ENCODE measurements around the gene COL13A1.

COL13A1 gene

DNA sequence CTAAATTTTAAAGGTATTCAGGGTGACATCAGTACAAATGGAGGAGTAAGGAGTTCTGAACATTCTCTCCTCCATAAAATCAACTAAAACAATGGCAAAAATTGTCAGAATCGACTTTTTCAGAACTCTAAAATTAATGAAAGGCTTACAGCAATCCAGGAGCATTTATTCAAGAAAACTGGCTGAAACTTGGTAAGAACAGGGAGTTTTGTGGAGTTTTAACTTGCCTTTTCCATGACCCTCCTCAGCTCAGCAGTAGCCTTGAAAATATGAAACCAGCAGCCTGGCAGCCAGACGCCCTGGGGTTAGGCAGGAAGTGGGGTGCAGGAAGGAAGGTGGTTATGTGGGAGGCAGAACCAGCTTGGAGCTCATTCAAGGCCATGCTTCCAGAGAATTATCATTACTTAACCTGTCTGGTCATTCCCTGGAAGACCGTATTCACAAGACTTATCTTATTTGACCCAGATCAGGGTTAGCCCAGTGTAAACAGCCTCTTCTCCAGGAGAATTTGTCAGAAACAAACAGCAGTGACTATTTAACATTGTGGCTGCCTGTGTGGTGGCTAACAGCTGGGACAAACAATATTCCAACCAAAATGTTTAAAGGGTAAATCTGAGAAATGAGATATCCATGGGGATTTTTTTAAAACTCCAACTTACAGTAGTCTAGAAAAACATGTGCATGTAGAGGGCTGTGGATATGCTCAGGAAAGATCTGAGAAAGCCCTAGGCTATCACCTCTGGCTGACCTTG, 175.3 kb downstream of the COL13A1 start:
- no peak for DNase-seq

GRCh38 chr10:69979174-69979573, 177.5 kb downstream of the COL13A1 start:
- no peak for DNase-seq

DNA sequence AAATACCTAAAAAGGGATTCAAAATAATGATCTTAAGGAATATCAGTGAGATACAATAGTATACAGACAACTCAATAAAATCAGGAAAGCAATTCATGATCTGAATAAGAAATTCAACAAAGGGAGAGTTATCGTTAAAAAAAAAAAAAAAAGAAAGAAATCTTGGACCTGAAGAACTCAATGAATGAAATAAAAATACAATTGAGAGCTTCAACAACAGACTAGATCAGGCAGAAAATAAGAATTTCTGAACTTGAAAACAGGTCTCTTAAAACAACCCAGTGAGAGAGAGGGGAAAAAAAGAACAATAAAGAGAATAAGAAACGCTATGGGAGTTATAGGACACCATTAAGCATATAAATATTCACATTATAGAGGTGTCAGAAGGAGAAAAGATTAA, 179.0 kb downstream of the COL13A1 start:
- no peak for DNase-seq

- DNase-seq: no peak
These were observed 186.4 kb downstream of the COL13A1 start for GRCh38 chr10:69988094-69988493.

- DNase-seq: no peak
These were observed 189.4 kb downstream of the COL13A1 start for GRCh38 chr10:69991151-69991550.

- DNase-seq: no peak
These were observed 192.6 kb downstream of the COL13A1 start for GRCh38 chr10:69994262-69994661.

GRCh38 chr10:69996611-69997010, 194.9 kb downstream of the COL13A1 start:
- DNase-seq: no peak

- DNase-seq: no peak
These were observed 198.6 kb downstream of the COL13A1 start for GRCh38 chr10:70000262-70000661.

DNA sequence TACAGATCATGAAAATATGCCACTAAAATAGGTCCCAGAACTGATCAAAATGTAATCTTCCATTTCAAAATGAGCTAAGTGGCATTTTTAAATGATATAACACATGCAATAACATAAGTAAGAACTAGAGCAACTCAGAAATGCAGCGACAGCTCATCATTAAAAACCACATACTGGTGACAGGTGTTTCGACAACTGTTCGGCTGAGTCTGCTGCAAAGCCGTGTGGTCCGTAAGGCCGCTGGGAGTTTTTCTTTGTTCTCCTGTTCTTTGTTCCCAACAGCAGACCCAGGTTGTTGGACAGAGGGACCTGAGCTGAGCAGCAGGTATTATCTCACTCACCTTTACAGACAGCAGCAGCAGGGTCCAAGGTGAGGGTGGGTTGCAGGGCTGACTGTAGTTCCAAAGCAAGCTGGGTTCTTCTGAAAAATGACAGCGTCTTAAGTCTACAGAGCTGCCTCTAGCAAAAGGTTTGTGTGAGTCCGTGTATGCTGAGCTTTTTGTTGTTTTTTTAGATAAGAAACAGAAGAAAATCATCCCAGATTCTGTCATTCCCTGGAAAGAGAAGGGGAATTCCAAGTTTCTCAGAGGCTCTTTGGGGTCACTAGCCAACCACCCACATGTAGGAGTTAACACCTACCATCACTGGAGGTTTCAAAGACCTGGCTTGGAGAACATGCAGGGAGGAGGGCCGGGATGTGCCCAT, 205.6 kb downstream of the COL13A1 start:
- DNase-seq: no peak

Measured in NCI-H510A (cell line).